ENCODE data around the gene ZFYVE9.
A peak's percentile ranks its signal among the peaks of the same experiment; 100 is the strongest.

Gene ZFYVE9

DNA sequence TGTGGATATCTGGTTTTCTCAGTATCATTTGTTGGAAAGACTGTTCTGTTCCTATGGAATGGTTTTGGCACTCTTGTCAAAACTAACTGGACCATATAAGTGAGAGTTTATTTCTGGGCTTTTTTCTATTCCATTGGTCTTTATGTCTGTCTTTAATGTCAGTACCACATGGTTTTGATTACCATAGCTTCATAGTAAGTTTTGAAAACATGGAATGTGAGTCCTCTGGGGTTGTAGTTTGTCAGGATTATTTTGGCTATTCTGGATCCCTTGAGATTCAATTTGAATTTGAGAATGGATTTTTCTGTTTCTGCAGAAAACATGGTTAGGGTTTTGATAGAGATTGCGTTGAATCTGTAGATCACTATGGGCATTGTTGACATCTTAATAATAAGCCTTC is 107.9 kb downstream of the ZFYVE9 start:
- DNase-seq = no peak

GRCh38 chr1:52253421-52253820 is 111.5 kb downstream of the ZFYVE9 start:
- DNase-seq = no peak

GRCh38 chr1:52259886-52260285 is 118.0 kb downstream of the ZFYVE9 start:
- DNase-seq = no peak

DNA sequence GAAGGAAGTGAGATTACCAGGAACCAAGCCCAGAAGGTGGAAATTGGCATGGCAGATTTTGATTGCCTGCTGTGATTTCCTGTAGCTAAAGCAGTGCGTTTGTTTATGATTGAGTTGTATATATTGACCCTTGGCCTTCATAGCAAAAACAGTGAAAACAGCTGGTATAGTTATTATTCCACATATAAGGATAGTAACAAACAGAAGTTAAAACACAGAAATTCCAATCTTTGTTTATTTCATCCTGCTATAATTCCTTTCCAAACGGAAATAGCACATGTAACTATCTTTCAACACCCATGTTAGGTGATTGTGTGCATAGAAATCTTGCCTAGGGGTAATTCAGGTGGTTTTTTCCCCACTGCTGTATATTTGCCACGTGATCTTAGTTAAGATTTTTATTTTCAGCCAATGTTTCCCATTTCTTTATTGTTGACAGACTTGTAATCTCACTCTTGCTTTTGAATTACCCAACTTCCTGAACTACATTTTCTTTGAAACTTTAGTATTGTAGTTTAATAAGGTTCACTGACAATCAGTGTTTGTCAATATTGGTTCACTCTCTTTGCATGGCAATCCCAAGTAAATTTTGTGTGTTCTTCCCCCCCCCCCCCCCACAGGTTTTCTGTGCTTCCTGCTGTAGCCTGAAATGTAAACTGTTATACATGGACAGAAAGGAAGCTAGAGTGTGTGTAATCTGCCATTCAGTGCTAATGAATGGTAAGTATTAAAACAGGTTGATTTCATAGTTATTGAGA is 121.4 kb downstream of the ZFYVE9 start:
- no peak for DNase-seq

- peak; percentile 9 for DNase-seq
Observed at GRCh38 chr1:52264530-52265115, 122.7 kb downstream of the ZFYVE9 start.

DNA sequence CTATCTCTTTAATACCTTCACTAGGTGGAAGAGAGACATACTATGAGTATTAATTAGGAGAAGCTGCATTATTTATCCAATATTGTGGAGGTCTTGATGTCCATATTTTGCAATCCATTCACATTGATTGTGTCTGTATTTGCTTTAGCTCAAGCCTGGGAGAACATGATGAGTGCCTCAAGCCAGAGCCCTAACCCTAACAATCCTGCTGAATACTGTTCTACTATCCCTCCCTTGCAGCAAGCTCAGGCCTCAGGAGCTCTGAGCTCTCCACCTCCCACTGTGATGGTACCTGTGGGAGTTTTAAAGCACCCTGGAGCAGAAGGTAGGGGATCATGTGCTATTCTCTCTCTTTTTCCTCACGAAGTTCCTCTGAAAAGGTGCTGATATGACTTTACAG is 124.6 kb downstream of the ZFYVE9 start:
- no peak for DNase-seq

DNA sequence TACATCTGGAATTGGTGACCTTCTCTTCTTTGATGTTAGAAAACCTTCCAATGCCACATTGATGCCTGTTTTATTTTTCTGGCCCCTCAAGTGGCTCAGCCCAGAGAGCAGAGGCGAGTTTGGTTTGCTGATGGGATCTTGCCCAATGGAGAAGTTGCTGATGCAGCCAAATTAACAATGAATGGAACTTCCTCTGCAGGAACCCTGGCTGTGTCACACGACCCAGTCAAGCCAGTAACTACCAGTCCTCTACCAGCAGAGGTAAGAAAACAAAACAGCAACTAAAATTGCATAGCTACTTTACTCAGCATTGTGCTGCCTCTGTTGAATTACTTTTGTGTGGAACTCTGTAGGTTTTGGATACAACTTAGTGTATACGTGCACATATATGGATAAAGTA is 126.5 kb downstream of the ZFYVE9 start:
- peak; percentile 78 for DNase-seq

DNA sequence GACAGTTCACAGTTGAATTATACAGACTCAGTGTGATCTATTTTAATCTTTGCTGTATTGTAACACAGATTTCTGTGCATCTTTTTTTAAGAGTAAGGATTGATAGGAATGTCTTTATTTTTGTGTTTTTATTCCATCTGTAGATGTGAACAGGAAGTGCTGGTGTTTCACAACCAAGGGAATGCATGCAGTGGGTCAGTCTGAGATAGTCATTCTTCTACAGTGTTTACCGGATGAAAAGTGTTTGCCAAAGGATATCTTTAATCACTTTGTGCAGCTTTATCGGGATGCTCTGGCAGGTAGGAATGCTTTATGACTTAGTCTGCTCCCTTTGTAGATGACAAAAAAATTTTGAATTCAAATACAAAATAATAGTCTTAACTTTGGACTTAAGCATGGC is 139.6 kb downstream of the ZFYVE9 start:
- no peak for DNase-seq

- no peak for DNase-seq
Observed at GRCh38 chr1:52288286-52288685, 146.4 kb downstream of the ZFYVE9 start.

DNA sequence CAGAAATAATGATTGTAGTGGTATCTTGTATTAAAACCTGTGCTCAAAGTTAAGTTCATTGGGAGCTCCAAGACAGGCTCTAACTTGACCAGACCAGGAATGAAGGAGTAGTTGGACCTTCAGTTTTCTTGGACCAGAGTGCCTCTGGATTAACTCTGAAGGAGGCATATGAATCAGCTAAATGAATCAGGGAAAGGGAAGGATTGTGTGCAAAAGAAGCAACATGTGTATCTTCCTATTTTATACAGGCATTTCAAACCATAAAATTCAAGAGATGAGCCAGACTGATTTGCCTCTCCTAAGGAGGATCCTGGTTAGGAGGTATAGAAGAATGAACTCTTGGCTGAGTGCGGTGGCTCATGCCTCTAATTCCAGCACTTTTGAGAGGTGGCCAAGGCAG is 152.7 kb downstream of the ZFYVE9 start:
- DNase-seq = no peak

DNA sequence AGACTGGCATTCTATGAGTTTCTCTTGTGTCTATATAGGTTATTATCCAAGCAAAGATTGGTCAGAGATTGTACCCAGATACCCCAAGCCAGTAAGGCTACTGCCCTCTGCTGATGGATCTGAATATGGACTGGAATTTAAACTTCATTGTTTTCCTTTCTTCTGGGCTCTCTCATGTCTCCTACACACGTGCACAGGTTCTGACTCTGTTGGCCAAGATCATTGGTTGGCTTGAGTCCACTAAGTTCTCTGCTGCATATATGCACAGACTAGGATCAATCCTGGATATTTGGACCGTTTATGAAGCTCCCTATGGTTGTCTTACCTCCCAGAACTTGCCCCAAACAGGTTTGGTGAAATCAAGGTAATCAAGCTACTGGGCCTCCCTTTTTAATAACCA is 154.5 kb downstream of the ZFYVE9 start:
- peak; percentile 48 for DNase-seq

- DNase-seq = no peak
Observed at GRCh38 chr1:52305417-52306226, 163.7 kb downstream of the ZFYVE9 start.

- no peak for DNase-seq
Observed at GRCh38 chr1:52306227-52307006, 164.5 kb downstream of the ZFYVE9 start.

GRCh38 chr1:52321061-52321460 is 179.2 kb downstream of the ZFYVE9 start:
- no peak for DNase-seq

DNA sequence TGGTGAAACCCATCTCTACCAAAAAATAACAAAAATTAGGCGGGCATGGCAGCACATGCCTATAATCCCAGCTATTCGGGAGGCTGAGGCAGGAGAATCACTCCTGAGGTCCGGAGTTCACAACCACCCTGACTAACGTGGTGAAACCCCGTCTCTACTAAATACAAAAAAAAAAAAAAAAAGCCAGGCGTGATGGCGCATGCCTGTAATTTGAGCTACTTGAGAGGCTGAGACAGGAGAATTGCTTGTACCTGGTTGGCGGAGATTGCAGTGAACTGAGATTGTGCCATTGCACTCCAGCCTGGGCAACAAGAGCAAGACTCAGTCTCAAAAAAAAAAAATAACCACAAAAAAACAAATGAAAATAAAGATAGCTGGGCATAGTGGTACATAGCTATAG is 181.8 kb downstream of the ZFYVE9 start:
- no peak for DNase-seq

GRCh38 chr1:52325786-52326185 is 183.9 kb downstream of the ZFYVE9 start:
- DNase-seq = no peak

DNA sequence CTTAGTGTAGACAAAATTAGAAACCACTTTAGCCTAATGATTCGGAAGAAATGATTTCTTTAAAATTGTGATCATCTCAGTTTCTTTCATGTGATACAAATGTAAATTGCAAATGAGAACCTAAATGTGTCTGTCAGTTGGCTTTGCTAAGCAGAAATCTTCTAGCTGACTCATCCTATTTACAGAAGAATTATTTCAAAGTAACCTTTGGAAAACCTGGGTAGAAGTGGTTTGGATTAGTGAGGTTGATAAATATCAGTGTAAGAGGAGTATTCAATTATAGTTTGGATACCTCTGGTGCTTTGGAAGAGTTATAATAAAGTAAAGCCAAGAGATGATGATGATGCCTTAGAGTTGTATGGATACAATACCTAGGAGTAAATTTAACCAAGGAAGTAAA is 186.7 kb downstream of the ZFYVE9 start:
- DNase-seq = no peak

DNA sequence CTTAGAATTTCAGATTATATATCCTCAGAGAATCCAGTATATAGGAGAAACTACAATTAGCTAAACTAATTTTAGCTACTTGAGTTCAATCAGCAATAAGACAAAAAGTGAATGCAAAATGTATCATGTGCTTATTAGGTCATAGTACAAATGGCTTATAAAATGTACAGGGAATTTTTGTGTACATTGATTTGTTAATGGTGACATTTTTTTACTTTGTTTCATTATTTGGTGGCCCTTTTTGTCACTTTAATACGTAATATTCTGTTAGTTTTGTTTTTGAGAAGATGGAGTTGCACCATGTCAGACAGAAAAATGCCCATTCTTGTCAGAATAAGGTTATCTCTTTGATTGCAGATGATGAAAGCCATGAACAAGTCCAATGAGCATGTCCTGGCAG is 190.5 kb downstream of the ZFYVE9 start:
- peak; percentile 63 for DNase-seq

DNA sequence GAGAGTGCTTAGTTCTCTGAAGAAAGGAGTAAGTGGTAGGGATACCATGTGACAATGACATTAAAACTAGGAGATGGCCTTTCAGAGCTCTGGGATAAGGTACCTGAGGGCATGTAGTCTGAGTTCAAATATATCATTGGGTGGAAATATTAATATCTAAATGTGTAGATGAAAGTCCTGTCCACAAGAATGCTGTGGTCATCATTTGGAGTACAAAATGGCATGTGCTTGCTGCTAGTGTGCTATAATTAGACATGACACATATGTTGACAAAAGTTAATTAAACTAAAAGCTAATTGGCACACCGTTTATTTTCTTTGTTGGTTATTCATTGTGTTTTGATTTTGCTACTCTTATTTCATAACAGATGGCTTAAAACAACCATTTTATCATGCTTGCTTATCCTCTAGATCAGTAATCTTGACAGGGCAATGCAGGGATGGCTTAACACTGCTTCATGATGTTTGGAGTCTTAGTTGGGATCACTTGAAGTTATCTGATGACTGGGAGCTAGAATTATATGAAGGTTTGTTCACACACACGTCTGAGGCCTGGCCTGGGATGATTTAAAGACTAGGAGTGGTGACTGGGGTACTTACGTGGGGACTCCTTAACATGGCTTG is 193.1 kb downstream of the ZFYVE9 start:
- DNase-seq = no peak

DNA sequence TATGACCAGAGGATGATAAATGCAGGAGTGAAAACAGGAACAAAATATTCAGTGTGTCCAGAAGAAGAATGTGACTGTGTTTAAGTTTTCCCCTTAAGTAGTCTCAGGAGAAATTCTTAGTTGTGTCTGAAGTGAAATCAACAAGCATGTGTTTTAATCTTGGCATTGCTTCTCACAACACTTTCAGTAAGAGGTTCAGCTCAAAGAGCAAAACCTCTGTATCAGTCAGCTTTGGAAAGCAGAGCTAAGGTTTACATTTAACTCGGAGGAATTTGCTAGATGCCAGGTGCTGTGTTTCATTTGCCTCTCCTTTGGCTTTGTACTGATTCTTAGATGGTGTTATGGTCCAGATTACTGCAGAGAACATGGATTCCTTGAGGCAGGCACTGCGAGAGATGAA is 195.6 kb downstream of the ZFYVE9 start:
- no peak for DNase-seq

DNA sequence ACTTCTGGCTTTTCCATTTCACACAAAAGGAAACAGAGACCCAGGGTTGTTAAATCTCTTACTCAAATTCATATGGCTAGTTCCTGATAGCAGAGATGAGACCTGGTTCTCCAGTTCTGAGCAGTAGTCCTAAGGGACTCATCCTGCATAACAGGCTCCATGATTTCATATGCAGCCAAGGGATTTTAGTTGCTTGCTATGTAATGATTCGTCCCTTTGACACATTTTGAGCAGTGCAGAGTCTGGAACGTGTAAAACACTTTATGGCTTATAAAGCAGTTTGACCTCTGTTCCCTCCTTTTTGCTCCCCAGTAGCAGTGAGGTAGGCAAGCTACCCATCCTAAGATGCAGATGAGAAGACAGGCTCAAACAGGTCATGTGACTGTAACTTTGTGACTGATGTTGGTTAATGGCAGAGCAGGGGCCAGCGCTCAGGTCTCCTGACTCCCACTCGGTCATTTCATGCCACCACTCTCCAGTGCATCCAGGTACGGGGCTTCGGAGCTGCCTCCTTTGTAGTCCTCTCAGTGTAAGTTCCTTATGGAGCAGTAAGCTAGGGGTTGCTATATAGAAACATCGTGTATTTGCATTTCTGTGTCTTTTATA is 199.9 kb downstream of the ZFYVE9 start:
- DNase-seq = no peak

DNA sequence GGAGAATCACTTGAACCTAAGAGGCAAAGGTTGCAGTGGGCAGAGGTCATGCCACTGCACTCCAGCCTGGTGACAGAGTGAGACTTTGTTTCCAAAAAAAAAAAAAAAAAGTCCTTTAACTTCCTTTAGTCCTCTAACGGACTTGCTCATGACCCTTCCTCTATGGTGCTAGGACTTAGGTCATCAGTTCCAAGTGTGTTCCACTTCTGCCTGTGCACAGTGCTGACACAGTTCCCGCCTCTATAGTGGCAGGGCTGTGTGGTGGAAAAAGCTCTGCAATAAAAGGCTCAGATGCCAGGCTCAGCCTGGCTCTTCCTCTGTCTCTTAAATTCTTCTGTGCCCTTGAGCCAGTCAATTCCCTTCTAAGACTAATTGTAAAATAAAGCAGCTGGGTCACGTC is 202.1 kb downstream of the ZFYVE9 start:
- peak; percentile 14 for DNase-seq

Measured in inflammatory macrophage treated with lipopolysaccharide for 4 hours (primary cell).